Measurements from ENCODE around the gene PLD1. TPM values are rescaled to one million over a fixed set of nuclear protein-coding genes. Genes with fewer than 3 reads are reported as not detected.

The PLD1 gene
- polyA plus RNA-seq, 2 donors = 26.0 to 31.9 TPM

- Histone ChIP-seq H3K4me3 (ENCODE audit: low read depth in 1 of 2, low read length in 2 of 2) (peak overlapping the region; percentile 67 to 75), H3K4me1 (ENCODE audit: control insufficient read depth in 2 of 2, insufficient read depth in 2 of 2, low read length in 1 of 2) (no peaks in the 10 kb centered on the region), H3K36me3 (ENCODE audit: control insufficient read depth in 2 of 2, insufficient read depth in 2 of 2, low read length in 1 of 2) (no peaks in the 10 kb centered on the region)
These were observed 479 bp upstream of the PLD1 start for GRCh38 chr3:171810629-171811294.

GRCh38 chr3:171809611-171809860, 747 bp downstream of the PLD1 start:
- Histone ChIP-seq H3K27ac (ENCODE audit: low read depth in 2 of 2, low read length in 1 of 2) (peak overlapping the region; percentile 93 to 99), H3K27me3 (ENCODE audit: control insufficient read depth in 1 of 2, insufficient read depth in 2 of 2, low read length in 2 of 2) (no peaks in the 10 kb centered on the region), H3K36me3 (ENCODE audit: control insufficient read depth in 2 of 2, insufficient read depth in 2 of 2, low read length in 1 of 2) (no peaks in the 10 kb centered on the region), H3K4me3 (ENCODE audit: low read depth in 1 of 2, low read length in 2 of 2) (peak overlapping the region; percentile 67 to 75), H3K4me1 (ENCODE audit: control insufficient read depth in 2 of 2, insufficient read depth in 2 of 2, low read length in 1 of 2) (peaks cover 0 to 3% of the 10 kb centered on the region in 2 donors), H3K9me3 (ENCODE audit: control insufficient read depth in 2 of 2, insufficient read depth in 1 of 2, low read depth in 1 of 2, low read length in 1 of 2) (no peaks in the 10 kb centered on the region)
- WGBS, 2 donors = 2 to 5% methylated on average over 11 of the region's 11 CpGs

More at GRCh38 chr3:171810629-171811294, 479 bp upstream of the PLD1 start:
- Histone ChIP-seq H3K27ac (ENCODE audit: low read depth in 2 of 2, low read length in 1 of 2) (peak overlapping the region; percentile 93 to 99), H3K27me3 (ENCODE audit: control insufficient read depth in 1 of 2, insufficient read depth in 2 of 2, low read length in 2 of 2) (no peaks in the 10 kb centered on the region), H3K9me3 (ENCODE audit: control insufficient read depth in 2 of 2, insufficient read depth in 1 of 2, low read depth in 1 of 2, low read length in 1 of 2) (no peaks in the 10 kb centered on the region)
- 22 to 23% methylated on average over 22 of the region's 22 CpGs for WGBS, 2 donors

GRCh38 chr3:171807806-171808205, 2.5 kb downstream of the PLD1 start:
- H3K27me3 ChIP-seq (ENCODE audit: control insufficient read depth in 1 of 2, insufficient read depth in 2 of 2, low read length in 2 of 2) = no peaks in the 10 kb centered on the region
- H3K9me3 ChIP-seq (ENCODE audit: control insufficient read depth in 2 of 2, insufficient read depth in 1 of 2, low read depth in 1 of 2, low read length in 1 of 2) = no peaks in the 10 kb centered on the region
- H3K4me3 ChIP-seq (ENCODE audit: low read depth in 1 of 2, low read length in 2 of 2) = no peak overlapping the region
- WGBS, 2 donors = 93 to 94% methylated on average over 6 of the region's 6 CpGs
- H3K4me1 ChIP-seq (ENCODE audit: control insufficient read depth in 2 of 2, insufficient read depth in 2 of 2, low read length in 1 of 2) = peaks cover 0 to 6% of the 10 kb centered on the region in 2 donors
- no peaks in the 10 kb centered on the region for H3K36me3 ChIP-seq (ENCODE audit: control insufficient read depth in 2 of 2, insufficient read depth in 2 of 2, low read length in 1 of 2)
- H3K27ac ChIP-seq (ENCODE audit: low read depth in 2 of 2, low read length in 1 of 2) = no peak overlapping the region

- peak overlapping the region; percentile 84 to 93 for H3K27ac ChIP-seq (ENCODE audit: low read depth in 2 of 2, low read length in 1 of 2)
- peaks cover 0 to 9% of the 10 kb centered on the region in 2 donors for H3K4me1 ChIP-seq (ENCODE audit: control insufficient read depth in 2 of 2, insufficient read depth in 2 of 2, low read length in 1 of 2)
- no peaks in the 10 kb centered on the region for H3K27me3 ChIP-seq (ENCODE audit: control insufficient read depth in 1 of 2, insufficient read depth in 2 of 2, low read length in 2 of 2)
- H3K4me3 ChIP-seq (ENCODE audit: low read depth in 1 of 2, low read length in 2 of 2) = no peak overlapping the region
- WGBS, 2 donors = 93 to 95% methylated on average over 7 of the region's 7 CpGs
- H3K9me3 ChIP-seq (ENCODE audit: control insufficient read depth in 2 of 2, insufficient read depth in 1 of 2, low read depth in 1 of 2, low read length in 1 of 2) = no peaks in the 10 kb centered on the region
- H3K36me3 ChIP-seq (ENCODE audit: control insufficient read depth in 2 of 2, insufficient read depth in 2 of 2, low read length in 1 of 2) = no peaks in the 10 kb centered on the region
These were observed 3.1 kb downstream of the PLD1 start for GRCh38 chr3:171807129-171807675.

- H3K9me3 ChIP-seq (ENCODE audit: control insufficient read depth in 2 of 2, insufficient read depth in 1 of 2, low read depth in 1 of 2, low read length in 1 of 2) = no peaks in the 10 kb centered on the region
- no peaks in the 10 kb centered on the region for H3K36me3 ChIP-seq (ENCODE audit: control insufficient read depth in 2 of 2, insufficient read depth in 2 of 2, low read length in 1 of 2)
- no peaks in the 10 kb centered on the region for H3K27me3 ChIP-seq (ENCODE audit: control insufficient read depth in 1 of 2, insufficient read depth in 2 of 2, low read length in 2 of 2)
- H3K4me1 ChIP-seq (ENCODE audit: control insufficient read depth in 2 of 2, insufficient read depth in 2 of 2, low read length in 1 of 2) = peaks cover 0 to 9% of the 10 kb centered on the region in 2 donors
- peak overlapping the region; percentile 84 to 93 for H3K27ac ChIP-seq (ENCODE audit: low read depth in 2 of 2, low read length in 1 of 2)
- WGBS, 2 donors = 34 to 55% methylated on average over 5 of the region's 5 CpGs
- H3K4me3 ChIP-seq (ENCODE audit: low read depth in 1 of 2, low read length in 2 of 2) = no peak overlapping the region
These were observed 3.8 kb downstream of the PLD1 start for GRCh38 chr3:171806200-171807128.

GRCh38 chr3:171805687-171806086, 4.6 kb downstream of the PLD1 start:
- H3K9me3 ChIP-seq (ENCODE audit: control insufficient read depth in 2 of 2, insufficient read depth in 1 of 2, low read depth in 1 of 2, low read length in 1 of 2) = no peaks in the 10 kb centered on the region
- H3K27ac ChIP-seq (ENCODE audit: low read depth in 2 of 2, low read length in 1 of 2) = peak overlapping the region; percentile 80 to 97
- H3K27me3 ChIP-seq (ENCODE audit: control insufficient read depth in 1 of 2, insufficient read depth in 2 of 2, low read length in 2 of 2) = no peaks in the 10 kb centered on the region
- H3K4me1 ChIP-seq (ENCODE audit: control insufficient read depth in 2 of 2, insufficient read depth in 2 of 2, low read length in 1 of 2) = peaks cover 0 to 9% of the 10 kb centered on the region in 2 donors
- no peak overlapping the region for H3K4me3 ChIP-seq (ENCODE audit: low read depth in 1 of 2, low read length in 2 of 2)
- no peaks in the 10 kb centered on the region for H3K36me3 ChIP-seq (ENCODE audit: control insufficient read depth in 2 of 2, insufficient read depth in 2 of 2, low read length in 1 of 2)
- WGBS, 2 donors = 44 to 49% methylated on average over 3 of the region's 3 CpGs

GRCh38 chr3:171804618-171805389, 5.5 kb downstream of the PLD1 start:
- peaks cover 0 to 9% of the 10 kb centered on the region in 2 donors for H3K4me1 ChIP-seq (ENCODE audit: control insufficient read depth in 2 of 2, insufficient read depth in 2 of 2, low read length in 1 of 2)
- peak overlapping the region; percentile 80 to 88 for H3K27ac ChIP-seq (ENCODE audit: low read depth in 2 of 2, low read length in 1 of 2)
- no peaks in the 10 kb centered on the region for H3K36me3 ChIP-seq (ENCODE audit: control insufficient read depth in 2 of 2, insufficient read depth in 2 of 2, low read length in 1 of 2)
- H3K4me3 ChIP-seq (ENCODE audit: low read depth in 1 of 2, low read length in 2 of 2) = no peak overlapping the region
- 36 to 55% methylated on average over 6 of the region's 6 CpGs for WGBS, 2 donors
- no peaks in the 10 kb centered on the region for H3K27me3 ChIP-seq (ENCODE audit: control insufficient read depth in 1 of 2, insufficient read depth in 2 of 2, low read length in 2 of 2)
- H3K9me3 ChIP-seq (ENCODE audit: control insufficient read depth in 2 of 2, insufficient read depth in 1 of 2, low read depth in 1 of 2, low read length in 1 of 2) = no peaks in the 10 kb centered on the region

- H3K4me1 ChIP-seq (ENCODE audit: control insufficient read depth in 2 of 2, insufficient read depth in 2 of 2, low read length in 1 of 2) = peaks cover 2 to 12% of the 10 kb centered on the region in 2 donors
- H3K4me3 ChIP-seq (ENCODE audit: low read depth in 1 of 2, low read length in 2 of 2) = no peak overlapping the region
- no peaks in the 10 kb centered on the region for H3K27me3 ChIP-seq (ENCODE audit: control insufficient read depth in 1 of 2, insufficient read depth in 2 of 2, low read length in 2 of 2)
- H3K9me3 ChIP-seq (ENCODE audit: control insufficient read depth in 2 of 2, insufficient read depth in 1 of 2, low read depth in 1 of 2, low read length in 1 of 2) = no peaks in the 10 kb centered on the region
- 80 to 82% methylated on average over 4 of the region's 4 CpGs for WGBS, 2 donors
- H3K27ac ChIP-seq (ENCODE audit: low read depth in 2 of 2, low read length in 1 of 2) = peak overlapping the region; percentile 15 to 83
- H3K36me3 ChIP-seq (ENCODE audit: control insufficient read depth in 2 of 2, insufficient read depth in 2 of 2, low read length in 1 of 2) = no peaks in the 10 kb centered on the region
These were observed 7.2 kb downstream of the PLD1 start for GRCh38 chr3:171803044-171803443.

- Histone ChIP-seq H3K27me3 (ENCODE audit: control insufficient read depth in 1 of 2, insufficient read depth in 2 of 2, low read length in 2 of 2) (no peaks in the 10 kb centered on the region), H3K36me3 (ENCODE audit: control insufficient read depth in 2 of 2, insufficient read depth in 2 of 2, low read length in 1 of 2) (no peaks in the 10 kb centered on the region), H3K27ac (ENCODE audit: low read depth in 2 of 2, low read length in 1 of 2) (peak overlapping the region; percentile 80 to 83), H3K9me3 (ENCODE audit: control insufficient read depth in 2 of 2, insufficient read depth in 1 of 2, low read depth in 1 of 2, low read length in 1 of 2) (no peaks in the 10 kb centered on the region), H3K4me1 (ENCODE audit: control insufficient read depth in 2 of 2, insufficient read depth in 2 of 2, low read length in 1 of 2) (peaks cover 2 to 12% of the 10 kb centered on the region in 2 donors), H3K4me3 (ENCODE audit: low read depth in 1 of 2, low read length in 2 of 2) (no peak overlapping the region)
- 48 to 65% methylated on average over 3 of the region's 3 CpGs for WGBS, 2 donors
These were observed 7.7 kb downstream of the PLD1 start for GRCh38 chr3:171802590-171802956.
